HG02610 (cell line): Measurements from ENCODE around the gene ATAD3C.

Experiments used
- ATAC-seq: cut with Tn5 transposase; IDR thresholded peaks from one replicate; pipeline ENCODE4 v1.9.1; 2021; ENCODE audit warnings: mild to moderate bottlenecking, moderate library complexity; ENCODE audit not compliant: unreplicated experiment

ATAD3C gene

DNA sequence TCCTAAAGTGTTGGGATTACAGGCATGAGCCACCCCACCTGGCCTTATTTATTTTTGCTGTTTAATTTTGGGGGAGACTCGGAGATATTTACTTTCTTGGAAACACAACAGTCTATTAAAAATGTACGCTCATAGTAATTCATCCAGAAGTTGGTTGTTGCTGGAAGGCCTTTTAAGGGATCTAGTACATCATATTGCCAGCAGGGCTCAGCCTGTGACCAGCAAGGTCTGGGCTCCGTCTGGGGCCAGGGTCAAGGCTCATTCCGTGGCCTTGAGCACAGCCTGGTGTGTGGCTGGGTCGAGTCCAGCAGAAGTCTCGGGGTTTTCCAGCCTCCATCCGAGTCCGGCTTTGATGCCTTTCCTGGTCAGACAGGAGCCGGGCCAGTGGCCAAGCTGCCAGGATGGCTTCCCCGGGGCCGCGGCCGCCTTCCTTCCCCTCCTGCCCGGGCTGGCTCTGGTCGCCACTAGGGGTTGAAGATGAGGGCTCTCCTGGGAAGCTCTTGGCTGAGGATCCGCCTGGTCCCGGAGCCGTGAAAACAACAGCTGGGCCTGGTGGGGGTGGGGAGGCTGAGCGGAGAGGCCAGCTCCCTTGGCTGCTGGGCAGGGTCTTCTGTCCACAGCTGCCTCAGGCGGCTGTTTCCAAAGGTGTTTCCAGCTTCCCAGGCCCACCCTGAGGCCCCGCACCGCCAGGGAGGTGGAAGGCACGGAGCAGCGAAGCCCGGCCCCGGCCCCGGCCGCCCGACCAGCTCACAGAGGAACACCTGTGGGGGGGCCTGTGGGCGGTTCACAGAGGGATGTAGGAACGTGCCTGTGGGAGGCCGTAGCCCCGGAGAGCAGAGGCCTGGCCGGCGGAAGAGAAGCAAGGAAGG is 19.1 kb upstream of the ATAD3C start:
- no peak for ATAC-seq

DNA sequence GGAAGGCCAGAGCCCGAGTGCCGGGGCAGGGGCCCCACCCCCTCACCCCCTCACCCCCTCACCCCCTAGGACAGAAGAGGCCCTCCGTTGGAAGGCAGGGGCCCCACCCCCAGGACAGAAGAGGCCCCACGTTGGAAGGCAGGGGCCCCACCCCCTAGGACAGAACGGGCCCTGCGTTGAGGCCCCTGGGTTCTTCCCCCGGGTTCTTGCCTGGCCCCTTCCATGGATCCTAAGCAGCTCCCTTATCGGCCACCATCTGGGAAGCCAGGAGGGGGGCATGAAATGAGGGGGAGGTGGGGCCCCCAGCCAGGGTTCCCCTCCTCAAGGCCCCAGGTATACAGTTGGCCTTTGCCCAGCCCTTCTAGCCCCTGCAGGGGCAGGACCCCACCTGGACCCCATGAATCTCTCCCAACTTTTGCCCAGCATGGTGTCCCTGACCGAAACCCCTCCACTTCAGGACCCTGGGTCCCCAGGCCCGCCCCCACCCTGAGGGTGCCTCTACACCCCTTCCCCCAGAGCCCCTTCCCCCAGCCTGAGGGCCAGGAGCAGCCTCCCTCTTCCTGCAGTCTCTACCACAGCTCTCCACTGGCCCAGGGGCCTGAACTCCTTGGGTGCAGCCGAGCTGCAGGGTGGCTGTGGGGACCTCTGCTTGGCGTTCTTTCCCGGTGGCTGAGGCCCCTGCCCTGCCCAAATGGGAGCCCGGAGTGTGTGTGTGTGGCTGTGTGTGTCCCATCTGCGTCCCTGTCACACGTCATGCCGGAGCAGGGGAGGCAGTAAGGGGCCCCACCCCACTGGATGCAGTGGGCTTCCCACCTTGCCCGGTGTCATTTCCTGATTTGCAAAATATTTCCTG is 18.3 kb upstream of the ATAD3C start:
- ATAC-seq, result no peak

DNA sequence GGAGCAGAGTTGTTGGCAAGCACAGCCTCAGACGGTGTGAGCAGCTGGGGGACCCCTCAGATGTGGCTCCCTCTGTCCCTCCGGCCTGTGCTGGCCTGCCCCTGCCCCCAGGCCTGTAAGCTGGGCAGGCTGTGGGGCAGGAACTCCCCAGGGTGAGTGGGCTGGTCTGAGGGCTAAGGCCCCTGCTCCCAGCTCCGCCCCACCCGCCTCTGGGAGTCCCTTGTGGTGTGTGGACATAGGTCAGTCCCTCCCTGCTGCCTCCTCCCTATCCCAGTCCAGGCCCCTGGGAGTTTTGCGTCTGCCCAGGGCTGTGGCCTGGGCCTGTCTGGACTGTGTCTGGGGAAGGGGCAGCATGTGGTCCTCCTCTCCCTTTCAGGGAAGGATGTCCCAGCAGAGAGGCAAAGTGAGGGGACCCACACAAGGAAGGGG is 17.6 kb upstream of the ATAD3C start:
- no peak for ATAC-seq

DNA sequence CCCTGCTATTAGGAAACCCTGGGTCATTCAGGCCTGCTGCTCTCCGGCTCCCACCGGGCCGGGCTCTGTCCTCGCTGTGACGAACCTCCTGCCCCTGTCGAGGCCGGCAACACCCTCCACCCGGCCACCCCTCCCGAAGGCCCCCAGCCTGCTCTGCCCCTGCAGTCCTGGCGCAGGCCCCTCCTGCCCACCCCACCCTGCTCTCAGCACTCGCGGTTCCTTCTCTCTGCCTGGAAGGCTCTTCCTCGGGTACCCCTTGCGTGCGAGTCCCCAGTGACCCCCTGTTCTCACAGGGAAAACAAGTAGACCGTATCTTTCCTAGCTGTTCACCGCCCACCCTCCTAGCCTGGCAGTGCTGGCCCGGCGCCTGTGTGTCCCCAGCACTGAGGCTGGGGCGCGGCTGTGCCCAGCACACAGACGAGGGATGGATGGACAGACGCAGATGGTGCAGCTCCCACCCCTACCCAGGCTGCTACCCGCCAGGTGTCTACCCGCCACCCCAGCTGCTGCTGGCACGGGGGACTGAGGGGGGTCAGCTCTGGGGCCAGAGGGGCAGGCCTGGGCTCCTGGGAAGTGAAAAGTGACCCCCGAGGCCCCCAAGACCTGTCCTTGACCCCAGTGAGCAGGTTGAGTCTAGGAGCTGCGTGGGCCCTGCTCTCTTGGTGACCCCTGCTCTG is 17.1 kb upstream of the ATAD3C start:
- no peak for ATAC-seq

- ATAC-seq, result no peak
These were observed 16.3 kb upstream of the ATAD3C start for GRCh38 chr1:1432951-1433803.

DNA sequence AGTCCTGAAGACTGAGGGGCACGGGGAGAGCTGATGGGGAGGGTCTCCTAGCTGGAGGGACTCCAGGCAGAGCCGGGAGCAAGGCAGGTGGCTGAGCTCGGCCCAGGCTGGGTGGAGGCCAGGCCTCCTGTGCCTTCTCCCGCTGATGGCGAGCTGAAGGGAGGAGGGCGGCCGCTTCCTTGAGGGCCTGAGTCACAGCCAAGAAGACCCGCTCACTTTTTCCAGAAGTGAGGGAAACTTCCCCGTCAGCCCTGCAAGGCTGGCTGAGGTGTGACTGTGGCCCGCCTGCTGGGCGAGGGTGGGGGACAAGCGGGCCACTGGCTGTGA is 15.7 kb upstream of the ATAD3C start:
- ATAC-seq, result no peak

DNA sequence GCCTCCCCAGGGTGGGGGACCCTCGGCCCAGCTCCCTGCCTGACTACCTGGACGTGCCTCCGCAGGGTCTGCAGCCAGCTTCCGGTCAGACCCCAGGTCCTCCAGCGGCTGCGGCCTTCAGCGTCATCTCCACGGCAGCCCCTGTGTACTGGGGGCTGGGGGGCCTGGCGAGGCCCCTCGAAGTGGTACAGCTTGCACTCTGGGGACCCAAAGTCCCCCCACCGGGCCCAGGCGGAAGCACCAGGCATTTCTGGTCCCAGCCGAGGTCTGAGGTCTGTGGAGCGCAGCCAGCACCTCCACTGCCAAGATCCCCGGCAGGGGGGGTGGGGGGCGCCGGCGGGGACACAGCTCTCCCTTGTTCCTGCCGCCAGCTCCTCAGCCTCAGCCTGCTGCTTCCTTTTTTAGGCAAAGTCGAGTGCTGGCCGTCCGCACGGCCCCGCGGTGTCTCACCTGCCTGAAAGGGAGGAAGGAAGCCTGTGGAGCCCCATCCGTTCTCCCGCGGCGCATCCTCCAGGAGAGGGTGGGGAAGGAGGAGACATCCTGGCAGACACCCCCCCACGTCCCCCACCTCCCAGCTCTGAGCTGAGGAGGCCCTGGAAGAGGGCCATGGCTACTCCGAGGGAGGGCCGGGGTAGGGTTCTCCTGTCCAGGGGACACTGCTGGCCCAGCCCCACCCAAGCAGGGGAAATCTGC is 15.2 kb upstream of the ATAD3C start:
- ATAC-seq, result no peak

DNA sequence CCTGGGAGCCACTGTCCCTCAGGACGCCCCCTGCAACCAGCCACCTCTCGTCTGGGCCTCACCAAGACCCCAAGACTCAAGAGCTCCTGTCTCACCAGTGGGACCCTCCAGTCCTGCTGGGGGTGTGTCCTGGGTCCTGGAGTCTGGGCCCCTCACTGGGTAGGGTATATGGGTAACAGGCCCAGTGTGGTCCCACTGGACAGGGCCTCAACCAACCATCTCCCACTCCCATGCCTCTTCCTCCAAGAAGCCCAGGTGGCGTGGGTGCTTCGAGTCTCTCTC is 14.7 kb upstream of the ATAD3C start:
- no peak for ATAC-seq

GRCh38 chr1:1435106-1435903 is 14.2 kb upstream of the ATAD3C start, which contains the start of gene VWA1:
Gene VWA1, plus strand, starts transcription at chr1:1435690. Its CDS starts 59 bp downstream, at chr1:1435749.
- no peak for ATAC-seq

DNA sequence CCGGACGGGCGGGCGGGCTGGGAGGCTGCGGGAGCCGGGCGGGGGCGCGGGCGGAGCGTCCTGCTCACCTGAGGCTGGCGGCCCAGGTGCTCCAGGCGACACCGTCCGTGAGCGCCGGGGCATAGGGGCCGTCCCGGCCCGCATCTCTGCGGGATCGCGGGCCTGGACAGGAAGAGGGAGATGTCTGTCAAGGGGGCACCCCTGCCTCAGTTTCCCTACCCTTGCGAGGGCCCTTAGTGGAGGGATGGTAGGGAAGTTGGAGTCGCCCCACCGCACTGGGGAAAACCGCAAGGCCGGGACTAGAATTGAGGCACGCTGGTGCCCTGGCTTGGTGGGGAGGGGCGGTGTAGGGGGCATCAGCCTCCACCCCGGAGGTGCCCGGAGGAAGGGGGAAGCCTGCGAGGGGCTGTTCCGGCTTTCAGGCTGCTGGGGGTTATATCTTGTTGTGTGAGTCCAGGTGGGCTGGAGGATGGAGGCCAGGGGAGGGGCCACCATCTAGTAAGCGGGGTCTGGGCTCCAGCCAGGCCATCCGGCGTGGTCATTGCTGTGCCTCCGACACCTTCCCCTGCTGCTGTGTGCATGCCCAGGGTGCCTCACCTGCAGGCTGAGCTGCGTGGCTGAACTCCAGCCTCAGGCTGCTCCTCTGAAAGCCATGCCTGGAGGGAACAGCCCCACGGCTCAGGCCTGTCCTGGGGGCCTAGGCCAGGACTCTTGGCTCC is 13.4 kb upstream of the ATAD3C start:
- no peak for ATAC-seq

- no peak for ATAC-seq
These were observed 12.9 kb upstream of the ATAD3C start for GRCh38 chr1:1436630-1437032.

DNA sequence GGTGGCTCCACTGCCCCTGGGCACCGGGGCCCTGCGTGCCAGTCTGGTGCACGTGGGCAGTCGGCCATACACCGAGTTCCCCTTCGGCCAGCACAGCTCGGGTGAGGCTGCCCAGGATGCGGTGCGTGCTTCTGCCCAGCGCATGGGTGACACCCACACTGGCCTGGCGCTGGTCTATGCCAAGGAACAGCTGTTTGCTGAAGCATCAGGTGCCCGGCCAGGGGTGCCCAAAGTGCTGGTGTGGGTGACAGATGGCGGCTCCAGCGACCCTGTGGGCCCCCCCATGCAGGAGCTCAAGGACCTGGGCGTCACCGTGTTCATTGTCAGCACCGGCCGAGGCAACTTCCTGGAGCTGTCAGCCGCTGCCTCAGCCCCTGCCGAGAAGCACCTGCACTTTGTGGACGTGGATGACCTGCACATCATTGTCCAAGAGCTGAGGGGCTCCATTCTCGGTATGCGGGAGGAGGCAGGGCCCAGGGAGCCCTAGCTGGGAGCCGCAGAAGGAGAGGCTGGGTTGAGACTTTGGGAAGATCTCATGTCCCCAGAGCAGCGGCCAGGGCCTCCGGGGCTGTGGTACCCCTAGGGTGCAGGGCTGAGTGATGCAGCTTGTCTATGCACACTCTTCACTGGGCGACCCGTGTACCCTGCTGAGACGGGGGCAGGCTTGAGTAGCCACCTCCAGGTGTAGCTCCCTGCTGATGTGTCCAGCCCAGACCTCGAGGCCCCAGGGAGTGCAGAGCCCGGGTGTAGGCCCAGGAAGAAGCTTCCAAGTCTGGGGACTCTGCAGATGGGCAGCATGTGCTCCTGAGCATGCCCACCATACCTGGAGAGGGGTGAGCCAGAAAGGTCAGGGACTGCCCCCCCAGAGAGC is 12.2 kb upstream of the ATAD3C start:
- no peak for ATAC-seq

DNA sequence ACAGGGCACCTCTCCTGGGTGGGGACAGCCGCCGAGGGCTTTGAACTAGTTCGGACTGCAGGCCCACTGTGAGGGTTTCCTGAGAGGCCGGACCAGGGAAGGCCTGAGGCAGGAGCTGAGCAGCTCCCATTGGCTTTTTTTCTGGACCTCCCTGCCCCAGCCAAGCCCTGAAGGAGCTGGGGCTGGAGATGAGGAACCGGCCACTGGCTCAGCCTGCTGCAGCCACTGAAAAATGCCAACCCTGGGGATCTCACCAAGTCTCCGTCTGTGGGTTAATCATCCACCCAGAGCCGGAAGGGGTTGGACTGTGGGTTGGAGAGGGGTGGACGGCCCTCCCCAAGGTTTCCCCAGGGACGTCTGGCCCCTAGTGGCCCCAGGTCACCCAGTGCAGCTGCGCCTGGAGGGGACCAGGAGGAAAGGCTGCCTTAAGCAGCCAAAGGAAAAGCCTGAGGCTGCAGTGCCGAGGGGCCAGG is 11.5 kb upstream of the ATAD3C start:
- ATAC-seq, result no peak

GRCh38 chr1:1438531-1439381 is 10.7 kb upstream of the ATAD3C start:
- no peak for ATAC-seq

- no peak for ATAC-seq
These were observed 9.8 kb upstream of the ATAD3C start for GRCh38 chr1:1439546-1440261.
